Subcutaneous adipose tissue (tissue), 4 donors: ENCODE measurements around the gene BACH2. TPM values are rescaled to one million over a fixed set of nuclear protein-coding genes. Genes with fewer than 3 reads are reported as not detected.

Source experiments
- total RNA-seq, 4 donors: library from RNA; depleted of rRNA; stranded (reverse); fragments of >200 nt; gene quantifications; one replicate each; pipeline ENCODE4 v1.1.0, GENCODE V29; 2016
- TF ChIP-seq, protein P1 (sequence below): fragments of 450-650 bp; IDR thresholded peaks from one replicate; pipeline ENCODE4 v1.5.1; 2016; ENCODE audit warnings: low read depth, mild to moderate bottlenecking, control low read depth, antibody characterized with exemption, moderate library complexity

Gene BACH2
- total RNA-seq, 4 donors from 2014 or later: 1.7 to 15.4 (median 3.9) TPM

DNA sequence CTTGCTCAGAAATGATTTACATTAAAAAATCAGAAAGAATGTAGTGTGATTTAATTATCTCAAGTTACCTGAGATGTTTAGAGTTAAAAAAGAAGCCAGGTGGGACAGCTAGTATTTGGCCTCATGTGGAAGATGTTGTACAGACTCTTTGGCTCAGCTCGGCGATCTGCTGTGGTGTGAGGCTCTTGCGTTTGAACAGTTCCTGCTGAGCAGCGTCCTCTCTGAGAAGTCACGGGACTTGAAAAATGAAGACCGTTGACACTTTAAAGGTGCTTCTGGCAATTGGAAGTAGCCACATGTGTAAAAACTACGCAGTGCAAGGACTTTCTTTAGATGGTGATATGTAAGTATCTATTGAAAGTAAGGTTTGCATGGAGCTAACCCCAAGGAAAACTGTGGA, 169.0 kb downstream of the BACH2 start:
- TF ChIP-seq, protein P1, sequence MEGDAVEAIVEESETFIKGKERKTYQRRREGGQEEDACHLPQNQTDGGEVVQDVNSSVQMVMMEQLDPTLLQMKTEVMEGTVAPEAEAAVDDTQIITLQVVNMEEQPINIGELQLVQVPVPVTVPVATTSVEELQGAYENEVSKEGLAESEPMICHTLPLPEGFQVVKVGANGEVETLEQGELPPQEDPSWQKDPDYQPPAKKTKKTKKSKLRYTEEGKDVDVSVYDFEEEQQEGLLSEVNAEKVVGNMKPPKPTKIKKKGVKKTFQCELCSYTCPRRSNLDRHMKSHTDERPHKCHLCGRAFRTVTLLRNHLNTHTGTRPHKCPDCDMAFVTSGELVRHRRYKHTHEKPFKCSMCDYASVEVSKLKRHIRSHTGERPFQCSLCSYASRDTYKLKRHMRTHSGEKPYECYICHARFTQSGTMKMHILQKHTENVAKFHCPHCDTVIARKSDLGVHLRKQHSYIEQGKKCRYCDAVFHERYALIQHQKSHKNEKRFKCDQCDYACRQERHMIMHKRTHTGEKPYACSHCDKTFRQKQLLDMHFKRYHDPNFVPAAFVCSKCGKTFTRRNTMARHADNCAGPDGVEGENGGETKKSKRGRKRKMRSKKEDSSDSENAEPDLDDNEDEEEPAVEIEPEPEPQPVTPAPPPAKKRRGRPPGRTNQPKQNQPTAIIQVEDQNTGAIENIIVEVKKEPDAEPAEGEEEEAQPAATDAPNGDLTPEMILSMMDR: no peak

DNA sequence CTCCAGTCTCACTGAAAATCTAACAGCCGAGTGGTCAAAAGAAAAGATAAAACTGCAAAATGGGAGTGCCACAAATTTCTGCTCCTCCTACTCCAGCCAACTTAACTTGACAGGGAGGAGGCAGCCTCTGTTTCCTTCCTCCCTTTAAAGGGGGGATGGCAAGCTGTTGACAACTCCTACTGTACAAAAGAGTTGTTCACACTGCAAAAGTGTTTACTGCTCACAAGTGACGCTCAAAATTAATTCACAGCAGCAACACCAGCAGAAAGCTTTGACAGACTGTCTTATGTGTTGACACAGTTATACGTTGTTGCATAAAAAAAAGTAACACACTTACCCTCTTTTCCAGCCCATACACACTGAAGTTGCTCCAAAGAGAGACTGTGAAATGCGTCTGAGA, 169.8 kb downstream of the BACH2 start:
- TF ChIP-seq, protein P1: no peak

DNA sequence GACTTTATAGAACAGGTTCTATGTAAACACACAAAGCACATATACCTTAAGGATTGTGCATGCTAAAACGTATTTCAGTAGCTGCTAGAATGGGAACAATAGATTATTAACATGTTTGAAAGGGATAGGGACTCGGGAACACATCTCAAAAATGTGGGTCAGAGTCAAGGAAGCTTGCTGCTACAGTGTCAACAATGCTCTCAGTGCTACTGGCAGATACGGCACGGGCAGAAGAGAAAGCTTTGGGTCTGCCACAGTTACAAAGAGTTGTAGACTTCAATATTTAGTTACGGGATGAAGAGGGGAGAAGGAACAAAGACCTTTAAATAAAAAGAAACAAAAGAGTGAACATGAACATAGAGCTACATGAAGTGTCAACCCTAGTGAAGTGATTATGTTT, 170.5 kb downstream of the BACH2 start:
- TF ChIP-seq, protein P1: no peak

- TF ChIP-seq, protein P1: no peak
Observed at GRCh38 chr6:90124874-90125510, 171.7 kb downstream of the BACH2 start.

DNA sequence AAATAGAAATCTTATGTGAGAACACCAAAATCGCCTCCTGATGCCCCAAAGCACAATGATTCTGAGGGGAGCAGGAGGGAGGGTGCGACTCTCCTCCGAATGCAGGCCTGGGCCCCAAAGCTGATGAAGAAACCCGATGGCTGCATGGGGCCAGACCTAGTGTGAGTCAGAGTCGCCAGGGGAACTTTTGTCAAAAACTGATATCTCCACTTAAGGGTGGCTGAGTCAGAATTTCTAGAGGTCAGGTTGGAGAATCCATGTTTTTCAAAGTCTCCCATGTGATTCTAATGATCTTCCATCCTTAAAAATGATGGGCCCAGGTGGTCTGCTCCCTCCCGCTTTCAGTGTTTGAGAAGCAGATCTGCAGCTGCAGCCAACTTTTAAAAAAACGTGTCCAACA, 172.8 kb downstream of the BACH2 start:
- TF ChIP-seq, protein P1: no peak

DNA sequence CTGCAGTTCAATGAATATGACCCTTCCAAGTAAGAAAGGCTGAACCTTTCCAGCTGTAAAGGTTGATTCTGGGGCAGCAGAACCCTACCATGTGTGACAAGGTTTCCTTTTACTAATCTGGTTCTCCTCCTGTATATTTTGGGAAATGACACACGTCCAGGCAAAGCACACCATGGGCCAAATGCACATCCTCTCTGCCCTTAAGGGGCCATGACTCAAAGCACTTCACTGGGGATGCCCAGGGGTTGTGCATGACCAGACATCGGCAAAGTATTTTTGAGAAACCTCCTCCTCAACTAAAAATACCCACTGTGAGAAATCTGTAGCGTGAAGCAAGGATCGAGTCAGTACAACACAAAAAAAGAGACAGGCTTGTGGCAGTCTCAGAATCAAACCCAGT, 174.7 kb downstream of the BACH2 start:
- TF ChIP-seq, protein P1: no peak

DNA sequence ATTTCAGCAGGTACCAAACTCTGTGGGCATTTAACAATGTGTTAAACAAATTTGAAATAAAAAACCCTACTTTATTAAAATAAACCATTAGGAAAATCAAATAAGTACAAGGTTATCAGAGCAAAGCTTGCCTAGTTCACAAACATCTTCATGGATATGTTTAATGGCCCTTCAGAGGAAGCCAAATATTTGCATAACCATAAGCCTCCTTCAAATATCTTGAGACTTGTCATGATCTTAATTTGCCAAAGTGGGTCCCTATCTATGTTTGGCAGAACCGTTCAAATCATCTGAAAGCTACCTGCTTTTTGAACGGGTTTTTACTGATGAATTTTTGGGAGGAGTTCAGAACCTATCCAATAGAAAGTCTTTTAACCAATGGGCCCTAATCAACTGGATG, 176.3 kb downstream of the BACH2 start:
- TF ChIP-seq, protein P1: no peak
